HG03095 (cell line): Measurements from ENCODE around the gene EPB41L2.
"Not testable (repeated sequence)": the region's sequence is repeated elsewhere in the genome, so short reads cannot be mapped to it uniquely, and the experiment has no call there.

ENCODE experiments used
- ATAC-seq: cut with Tn5 transposase; IDR thresholded peaks from one replicate; pipeline ENCODE4 v1.9.1; 2021; ENCODE audit warnings: moderate library complexity; ENCODE audit not compliant: unreplicated experiment

The EPB41L2 gene

DNA sequence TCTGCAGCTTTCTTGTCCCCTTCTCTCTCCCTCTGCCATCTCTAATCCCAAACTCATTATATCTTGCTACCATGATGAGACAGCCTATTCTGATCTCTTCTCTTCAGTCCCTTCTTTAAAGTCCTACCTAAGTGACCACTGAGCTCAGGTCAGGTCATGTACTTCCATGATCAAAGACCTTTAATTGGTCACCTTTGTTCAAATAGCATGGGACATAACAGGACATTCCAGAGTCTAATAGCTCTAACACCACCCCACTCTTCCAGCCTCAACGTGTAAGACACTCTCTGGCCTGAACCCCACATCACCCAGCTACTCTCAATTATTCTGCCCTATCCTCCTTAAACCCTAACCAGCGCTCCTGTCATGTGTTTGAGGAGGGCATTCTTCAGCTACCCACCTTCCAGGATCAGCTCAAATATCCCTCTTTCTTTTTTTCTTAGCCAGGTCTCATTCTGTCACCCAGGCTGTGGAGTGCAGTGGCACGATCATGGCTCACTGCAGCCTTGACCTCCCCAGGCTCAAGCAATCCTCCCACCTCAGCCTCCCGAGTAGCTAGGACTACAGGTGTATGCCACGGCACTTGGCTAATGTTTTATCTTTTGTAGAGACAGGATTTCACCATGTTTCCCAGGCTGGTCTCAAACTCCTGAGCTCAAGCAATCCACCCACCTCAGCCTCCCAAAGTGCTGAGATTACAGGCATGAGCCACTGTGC lies 237.9 kb downstream of the EPB41L2 start:
- no peak for ATAC-seq

DNA sequence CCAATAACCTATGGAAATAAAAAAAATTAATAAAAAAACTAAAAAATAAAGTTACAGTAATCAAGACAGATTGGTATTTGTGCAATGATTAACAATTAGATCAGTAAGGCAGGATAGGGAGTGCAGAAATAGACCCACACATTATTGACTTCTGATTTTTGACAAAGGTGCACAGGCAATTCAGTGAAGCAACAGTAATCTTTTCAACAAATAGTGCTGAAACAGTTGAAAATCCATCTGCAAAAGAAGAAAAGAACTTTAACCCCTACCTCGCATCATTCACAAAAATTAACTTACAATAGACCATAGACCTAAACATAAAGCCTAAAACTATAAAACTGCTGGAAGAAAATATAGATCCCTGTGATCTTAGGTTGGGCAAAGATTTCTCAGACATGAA lies 240.3 kb downstream of the EPB41L2 start:
- no peak for ATAC-seq

DNA sequence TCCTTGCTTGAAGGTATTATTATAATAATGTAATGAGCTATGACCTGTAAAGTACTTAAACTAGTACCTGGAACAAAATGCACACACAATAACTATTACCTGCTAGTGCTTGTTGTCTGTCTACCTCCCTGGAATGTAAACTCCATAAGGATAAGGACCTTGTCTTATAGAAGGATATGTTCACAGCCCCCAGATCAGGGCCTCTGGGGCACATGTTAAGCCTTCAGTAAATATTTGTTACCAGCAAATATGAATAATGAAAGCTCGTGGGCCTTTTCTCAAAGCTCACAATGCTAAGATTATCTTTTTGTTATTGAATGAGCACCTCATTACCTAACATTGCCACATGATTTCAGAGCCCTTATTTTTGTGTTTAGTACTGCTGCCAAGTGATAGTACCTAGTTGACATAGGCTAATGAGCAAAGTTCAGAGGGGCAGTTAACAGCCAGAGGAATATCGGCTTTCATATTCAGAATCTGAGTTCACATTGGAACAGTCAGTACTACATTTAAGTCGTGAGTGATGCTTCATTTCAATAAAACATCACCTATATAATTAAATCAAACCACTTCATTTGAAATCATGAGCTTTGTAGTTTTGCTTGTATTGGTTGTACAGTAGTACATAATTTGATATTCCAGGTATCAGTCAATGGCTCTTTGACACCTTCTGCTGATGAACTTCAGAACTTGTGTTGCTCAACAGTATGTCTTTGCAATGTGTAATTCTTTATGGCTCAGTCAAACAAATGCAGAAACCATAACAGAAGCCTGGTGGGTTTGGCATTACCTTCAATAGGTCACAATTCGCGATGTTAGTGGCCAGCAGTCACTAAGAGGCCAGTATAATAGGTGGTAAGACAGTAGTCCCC lies 247.6 kb downstream of the EPB41L2 start:
- ATAC-seq, result no peak

DNA sequence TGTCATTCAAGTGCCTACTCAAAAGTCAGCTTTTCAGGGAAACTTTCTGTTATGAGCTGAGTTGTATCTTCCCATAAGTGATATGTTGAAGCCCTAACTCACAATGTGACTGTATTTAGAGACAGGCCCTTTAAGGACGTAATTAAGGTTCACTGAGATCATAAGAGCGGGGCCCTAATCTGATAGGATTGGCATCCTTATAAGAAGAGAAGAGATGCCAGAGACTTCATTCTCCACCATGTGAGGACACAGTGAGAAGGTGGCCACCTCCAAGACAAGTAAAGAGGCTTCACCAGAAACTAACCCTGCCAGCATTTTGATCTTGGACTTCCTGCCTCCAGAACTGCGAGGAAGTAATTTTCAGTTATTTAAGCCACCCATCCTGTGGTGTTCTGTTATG lies 248.5 kb downstream of the EPB41L2 start:
- ATAC-seq, result no peak

DNA sequence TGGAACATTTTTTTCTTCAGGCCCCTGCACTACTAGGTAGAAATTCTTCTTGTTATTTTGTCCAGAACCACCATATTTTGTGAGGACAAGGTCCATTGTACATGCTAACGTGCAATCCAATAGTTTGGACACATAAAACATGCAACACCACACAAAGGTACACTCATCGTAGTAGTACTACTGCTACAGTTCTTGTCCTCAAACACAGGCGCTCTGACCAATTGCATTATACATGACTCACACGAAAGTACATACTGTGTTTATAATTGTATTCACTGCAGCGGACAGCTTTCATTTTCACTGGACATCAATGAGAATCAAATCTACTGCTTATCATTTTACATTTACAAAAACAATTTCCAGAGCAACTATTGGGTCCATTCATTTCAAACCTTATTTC lies 251.1 kb downstream of the EPB41L2 start:
- no peak for ATAC-seq

DNA sequence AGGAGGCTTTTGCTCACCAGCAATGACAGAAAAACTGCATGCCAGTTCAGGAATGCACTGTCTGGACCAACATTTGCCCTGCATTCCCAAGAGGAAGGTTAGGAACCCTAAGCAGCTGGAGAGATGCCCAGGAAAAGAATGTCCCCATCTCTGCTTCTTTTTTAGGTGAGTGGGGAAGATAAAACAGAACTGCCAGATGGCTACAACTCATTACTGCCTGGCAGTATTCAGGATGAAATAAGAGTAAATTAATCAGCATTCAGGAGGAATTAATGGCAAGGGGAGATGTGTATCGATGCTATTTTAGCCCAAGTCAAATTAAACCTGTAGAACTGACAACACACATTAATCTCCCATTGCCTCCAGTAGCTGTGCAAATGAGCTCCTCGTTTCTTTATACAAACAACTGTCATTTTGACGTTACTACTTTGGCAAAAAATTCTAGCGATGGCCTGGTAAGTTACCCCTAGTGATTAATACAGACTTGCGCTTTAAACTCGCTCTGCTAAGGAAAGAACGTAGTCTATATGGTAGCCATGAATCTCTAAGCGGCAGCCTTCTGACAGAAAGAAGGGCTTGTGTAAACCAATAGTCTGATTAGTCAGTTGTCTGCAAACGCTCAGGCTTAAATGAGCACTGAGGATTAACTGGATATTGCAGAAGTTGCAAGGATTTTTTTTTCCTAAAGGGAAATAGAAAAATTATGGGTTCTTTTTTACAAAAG lies 252.6 kb downstream of the EPB41L2 start:
- no peak for ATAC-seq

DNA sequence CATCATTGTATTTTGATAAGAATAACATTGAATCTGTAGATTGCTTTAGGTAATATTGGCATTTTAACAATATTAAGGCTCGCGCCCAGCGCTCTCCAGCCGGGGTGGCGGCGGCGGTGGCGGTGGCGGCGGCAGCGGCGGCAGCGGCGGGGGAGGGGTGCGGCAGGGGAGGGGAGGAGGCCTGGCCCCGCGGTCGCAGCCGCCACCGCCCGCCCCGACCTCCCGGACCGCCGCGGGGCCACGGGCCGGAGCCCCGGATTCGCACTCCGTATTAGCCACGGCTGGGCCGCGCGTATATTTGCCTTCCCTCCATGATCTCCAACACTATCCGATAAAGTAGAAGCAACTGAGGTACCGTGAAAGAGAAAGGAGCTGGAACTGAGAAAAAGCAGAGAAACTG lies 261.7 kb downstream of the EPB41L2 start:
- not testable (repeated sequence) for ATAC-seq

DNA sequence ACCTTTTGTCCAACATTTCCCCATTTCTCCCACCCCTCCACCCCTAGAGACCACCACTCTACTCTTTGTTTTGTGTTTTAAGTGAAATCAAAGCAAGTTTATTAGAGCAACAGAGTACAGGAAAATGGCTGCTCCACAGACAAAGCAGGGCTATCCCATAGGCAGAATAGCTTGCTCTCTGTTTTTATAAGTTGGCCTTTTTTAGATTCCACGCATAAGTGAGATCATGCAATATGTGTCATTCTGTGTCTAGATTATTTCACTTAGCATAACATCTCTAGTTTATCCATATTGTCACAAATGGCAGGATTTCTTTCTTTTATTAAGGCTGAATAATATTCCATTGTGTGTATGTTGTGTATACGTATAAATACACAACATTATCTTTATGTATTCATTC lies 266.0 kb downstream of the EPB41L2 start:
- no peak for ATAC-seq

DNA sequence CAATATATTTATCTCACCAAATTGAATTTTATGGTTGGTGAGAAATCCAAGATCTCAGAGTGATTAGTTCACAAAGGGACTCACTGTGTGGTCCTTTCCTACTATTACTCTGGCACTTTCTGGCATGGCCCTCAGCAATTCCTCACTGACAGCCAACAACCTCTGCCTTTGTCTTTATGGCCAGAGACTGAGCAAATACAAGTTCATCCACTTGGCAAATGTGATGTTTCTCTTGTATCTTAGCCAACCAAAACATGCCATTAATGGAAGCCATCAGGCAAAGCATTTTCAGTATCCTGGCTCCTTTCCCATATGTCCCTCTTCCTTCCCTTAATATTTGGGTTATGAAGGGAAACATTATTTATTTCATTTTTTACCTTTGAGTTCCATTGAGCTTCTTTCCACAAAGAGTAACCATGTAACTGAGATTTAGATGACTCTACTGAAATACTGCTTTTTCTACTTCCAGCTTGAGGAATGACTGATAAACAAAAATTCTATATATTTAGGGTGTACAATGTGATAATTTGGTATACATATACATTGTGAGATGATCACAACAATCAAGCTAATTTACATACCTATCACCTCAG lies 266.6 kb downstream of the EPB41L2 start:
- ATAC-seq, result no peak

DNA sequence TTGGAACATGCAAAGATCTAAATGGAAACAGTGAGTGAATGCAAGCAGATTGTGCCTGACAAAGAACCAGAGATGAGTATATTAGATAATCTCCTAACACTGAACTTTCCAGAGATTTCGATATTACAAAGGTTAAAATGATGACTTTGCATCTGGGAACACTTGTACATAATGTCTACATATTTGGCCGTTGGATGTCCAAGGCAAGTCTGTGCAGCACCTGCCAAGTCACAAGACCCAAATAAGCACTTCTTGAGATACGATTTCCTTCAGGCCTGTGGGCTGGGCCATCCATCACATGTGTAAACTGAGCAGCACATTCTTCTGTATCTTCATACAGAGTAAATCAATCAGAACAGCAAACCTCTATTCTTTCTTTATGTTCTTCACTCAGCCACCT lies 268.3 kb downstream of the EPB41L2 start:
- ATAC-seq, result no peak

DNA sequence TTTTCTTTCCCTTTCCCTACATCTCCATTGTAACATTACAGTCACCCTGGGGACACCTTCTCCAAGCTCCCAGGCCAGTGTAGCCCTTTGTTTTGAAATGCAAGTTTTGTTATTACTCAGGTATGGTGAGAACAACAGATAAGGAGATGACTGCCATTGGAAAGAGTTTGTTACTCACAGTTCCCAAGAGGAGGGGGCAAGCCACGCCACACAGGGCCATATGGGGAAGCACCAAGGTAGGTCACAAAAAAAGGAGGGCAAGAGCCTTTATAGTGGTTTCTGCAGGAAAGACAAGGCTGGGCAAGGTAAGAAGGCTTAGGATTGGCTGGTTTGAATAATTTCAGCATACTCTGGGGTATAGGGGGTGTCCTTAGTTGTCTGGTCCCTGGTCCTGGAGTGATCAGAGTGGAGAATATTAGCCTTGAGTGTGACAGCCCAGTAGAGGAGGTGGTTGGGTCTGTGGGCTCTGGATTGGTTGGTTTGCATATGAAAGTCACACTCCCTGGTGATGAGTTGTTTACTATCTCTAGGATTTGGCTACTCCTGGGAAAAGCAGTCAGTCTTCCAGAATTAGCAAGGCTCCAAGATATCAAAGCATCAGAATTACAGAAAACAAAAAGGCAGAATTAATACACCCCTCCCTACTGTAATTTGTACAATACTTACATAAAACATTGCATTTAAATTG lies 268.9 kb downstream of the EPB41L2 start:
- no peak for ATAC-seq
